A549 (cell line): Measurements from ENCODE around the gene GHR. TPM values are rescaled to one million over a fixed set of nuclear protein-coding genes. Genes with fewer than 3 reads are reported as not detected.

ENCODE experiments used
- ATAC-seq, 2 experiments: fragments of 200-7000 bp in 1 of 2; fragments of >200 bp in 1 of 2; cut with Nextera tagmentation in 1 of 2; cut with Tn5 transposase in 1 of 2; 3 replicates each; pipeline versions ENCODE4 v1.8.0 to v1.9.1; 2018 to 2020; ENCODE audit warnings: mild to moderate bottlenecking in 1 of 2, moderate library complexity in 1 of 2
- CTCF ChIA-PET: fragments of 300-600 bp; sonication (Branson Sonifier 250); formaldehyde crosslinking; extraction: SDS; loops from one replicate; lab custom pipeline; 2021; ENCODE audit warnings: antibody characterized with exemption, inconsistent platforms; lab: Yijun Ruan, JAX
- POLR2A ChIA-PET: fragments of 350-600 bp; formaldehyde crosslinking; extraction: SDS; loops from one replicate; lab custom pipeline; 2021; ENCODE audit warnings: antibody characterized with exemption, inconsistent platforms; lab: Yijun Ruan, JAX
- DNase-seq, 2 experiments: peaks; one replicate each; pipeline versions ENCODE4 v3.0.0 to v3.0.0-alpha.2; 2011 to 2016; ENCODE audit warnings: low read depth in 1 of 2, low spot score in 1 of 2
- FAIRE-seq: peaks from 2 replicates; lab custom pipeline; 2011; peaks lifted over from hg19 to GRCh38; lab: Jason Lieb, UNC
- H3K27ac ChIP-seq, 2 experiments: fragments of >200 bp; sonication (Bioruptor Twin); formaldehyde crosslinking; 3 replicates each; pipeline ENCODE4 v1.5.1; 2016 to 2017
- H3K4me1 ChIP-seq: fragments of >200 bp; sonication (Bioruptor Twin); formaldehyde crosslinking; 3 replicates; pipeline ENCODE4 v1.6.1; 2016
- H3K4me2 ChIP-seq: fragments of >200 bp; sonication (Bioruptor Twin); formaldehyde crosslinking; 3 replicates; pipeline ENCODE4 v1.6.1; 2016
- H3K4me3 ChIP-seq: fragments of >200 bp; sonication (Bioruptor Twin); formaldehyde crosslinking; 3 replicates; pipeline ENCODE4 v1.5.1; 2016
- H3K9me3 ChIP-seq: fragments of >200 bp; sonication (Bioruptor Twin); formaldehyde crosslinking; 3 replicates; pipeline ENCODE4 v1.6.1; 2016
- ATOH8 ChIP-seq: fragments of 250-450 bp; sonication (Bioruptor Pico); IDR thresholded peaks from 2 replicates; pipeline ENCODE4 v1.5.0; 2020; ENCODE audit warnings: low read depth, mild to moderate bottlenecking, moderate library complexity
- BHLHE40 ChIP-seq: IDR thresholded peaks from 2 replicates; pipeline ENCODE4 v1.6.1; 2012; ENCODE audit warnings: low read depth, low read length, inconsistent platforms
- CHD4 ChIP-seq: fragments of 200-600 bp; sonication (generic); IDR thresholded peaks from 2 replicates; pipeline ENCODE4 v1.6.1; 2016; ENCODE audit warnings: antibody characterized with exemption, mild to moderate bottlenecking, borderline replicate concordance
- EHF ChIP-seq: fragments of 250-450 bp; sonication (Bioruptor Pico); IDR thresholded peaks from 2 replicates; pipeline ENCODE4 v1.5.0; 2020; ENCODE audit warnings: mild to moderate bottlenecking
- EHMT2 ChIP-seq: fragments of 200-600 bp; sonication (generic); IDR thresholded peaks from 2 replicates; pipeline ENCODE4 v1.6.1; 2016; ENCODE audit warnings: antibody characterized with exemption, low read depth, mild to moderate bottlenecking, moderate library complexity
- ELK1 ChIP-seq: fragments of 150-350 bp; IDR thresholded peaks from 2 replicates; pipeline ENCODE4 v1.6.1; 2014; ENCODE audit warnings: low read depth, mild to moderate bottlenecking, low read length
- FOSB ChIP-seq: fragments of 250-450 bp; sonication (Bioruptor Pico); IDR thresholded peaks from 2 replicates; pipeline ENCODE4 v1.5.0; 2020; ENCODE audit warnings: mild to moderate bottlenecking, moderate library complexity
- FOSL2 ChIP-seq, 2 experiments: fragments of 450-650 bp in 1 of 2; fragments of >200 bp in 1 of 2; sonication (Bioruptor Twin) in 1 of 2; formaldehyde crosslinking; IDR thresholded peaks; 2 replicates each; pipeline versions ENCODE4 v1.5.0 to v1.6.1; 2016 to 2020; ENCODE audit warnings: mild to moderate bottlenecking in 1 of 2, moderate library complexity in 1 of 2
- GATA3 ChIP-seq: IDR thresholded peaks from 2 replicates; pipeline ENCODE4 v1.6.1; 2012; ENCODE audit warnings: borderline replicate concordance
- HOXA7 ChIP-seq: fragments of 250-450 bp; sonication (Bioruptor Pico); IDR thresholded peaks from 2 replicates; pipeline ENCODE4 v1.5.0; 2020; ENCODE audit warnings: mild to moderate bottlenecking, moderate library complexity
- HOXB13 ChIP-seq: fragments of 250-450 bp; sonication (Bioruptor Pico); IDR thresholded peaks from 2 replicates; pipeline ENCODE4 v1.5.0; 2020; ENCODE audit warnings: low read depth, mild to moderate bottlenecking, moderate library complexity
- KDM1A ChIP-seq: fragments of 200-600 bp; sonication (generic); IDR thresholded peaks from 2 replicates; pipeline ENCODE4 v1.6.1; 2016; ENCODE audit warnings: low read depth, mild to moderate bottlenecking
- MAX ChIP-seq: IDR thresholded peaks from 2 replicates; pipeline ENCODE4 v1.6.1; 2012
- MAZ ChIP-seq: fragments of 150-350 bp; IDR thresholded peaks from 2 replicates; pipeline ENCODE4 v1.6.1; 2014; ENCODE audit warnings: antibody characterized with exemption, low read depth, low read length, borderline replicate concordance
- MYC ChIP-seq: IDR thresholded peaks from 2 replicates; pipeline ENCODE4 v1.6.1; 2012; ENCODE audit warnings: mild to moderate bottlenecking, inconsistent platforms, low read length, improper control_type of control experiment, borderline replicate concordance
- PBX3 ChIP-seq: IDR thresholded peaks from 2 replicates; pipeline ENCODE4 v1.6.1; 2012
- PHF8 ChIP-seq: fragments of 200-600 bp; sonication (generic); IDR thresholded peaks from 2 replicates; pipeline ENCODE4 v1.6.1; 2016; ENCODE audit warnings: low read depth, mild to moderate bottlenecking, antibody characterized with exemption, moderate library complexity, borderline replicate concordance
- POLR2A ChIP-seq: IDR thresholded peaks from 2 replicates; pipeline ENCODE4 v1.6.1; 2012; ENCODE audit warnings: mild to moderate bottlenecking, low read length
- RAD21 ChIP-seq, 2 experiments: fragments of >200 bp in 1 of 2; sonication (Bioruptor Twin) in 1 of 2; formaldehyde crosslinking in 1 of 2; IDR thresholded peaks in 1 of 2; conservative IDR thresholded peaks in 1 of 2; 2 replicates in 1 of 2; 3 replicates in 1 of 2; pipeline ENCODE4 v1.6.1; 2012 to 2018; ENCODE audit warnings: inconsistent platforms in 1 of 2
- RARB ChIP-seq: fragments of 250-450 bp; sonication (Bioruptor Pico); IDR thresholded peaks from 2 replicates; pipeline ENCODE4 v1.8.0; 2021; ENCODE audit warnings: mild to moderate bottlenecking, moderate library complexity
- RFX5 ChIP-seq: fragments of 450-650 bp; IDR thresholded peaks from 2 replicates; pipeline ENCODE4 v1.7.1; 2014; ENCODE audit warnings: antibody characterized with exemption, mild to moderate bottlenecking, moderate library complexity
- RNF2 ChIP-seq: fragments of 200-600 bp; sonication (generic); IDR thresholded peaks from 2 replicates; pipeline ENCODE4 v1.6.1; 2016; ENCODE audit warnings: low read depth, mild to moderate bottlenecking, antibody characterized with exemption, moderate library complexity, borderline replicate concordance
- SREBF2 ChIP-seq: fragments of 450-650 bp; IDR thresholded peaks from 2 replicates; pipeline ENCODE4 v1.6.1; 2014; ENCODE audit warnings: mild to moderate bottlenecking, moderate library complexity
- TFCP2L1 ChIP-seq: fragments of 250-450 bp; sonication (Bioruptor Pico); IDR thresholded peaks from 2 replicates; pipeline ENCODE4 v1.5.0; 2021; ENCODE audit warnings: mild to moderate bottlenecking
- ZFP36 ChIP-seq: fragments of 450-650 bp; IDR thresholded peaks from 2 replicates; pipeline ENCODE4 v1.6.1; 2014; ENCODE audit warnings: borderline replicate concordance; ENCODE audit not compliant: partially characterized antibody
- ZNF302 ChIP-seq: fragments of 250-450 bp; sonication (Bioruptor Pico); IDR thresholded peaks from 2 replicates; pipeline ENCODE4 v1.9.0; 2021; ENCODE audit warnings: inconsistent platforms, mild to moderate bottlenecking, moderate library complexity
- WGBS: methylation state at CpG from one replicate; pipeline ENCODE4 v1.1.6; 2017; ENCODE audit errors: missing lambda C conversion rate; 5-methylcytosine and 5-hydroxymethylcytosine counted together
- polyA plus RNA-seq, 4 experiments: library from polyadenylated mRNA; depleted of rRNA in 3 of 4; stranded (reverse); fragments of >200 nt; fragmentation: RNase III in 1 of 4; extraction: RNeasy Plus Mini Kit Qiagen cat#74134 plus additional on column Dnase treatment in 1 of 4; gene quantifications; 2 replicates in 3 of 4; 3 replicates in 1 of 4; pipeline ENCODE4 v1.2.3, GENCODE V29; 2011 to 2017
- TF ChIP-seq, protein P1 (sequence below): fragments of 200-600 bp; sonication (generic); IDR thresholded peaks from 2 replicates; pipeline ENCODE4 v1.6.1; 2016; ENCODE audit warnings: antibody characterized with exemption, mild to moderate bottlenecking, moderate library complexity

Gene GHR
- polyA plus RNA-seq, 2 of the 4 experiments (the other 2 are of a cell fraction): 0.05 TPM; not detected in 1

DNA sequence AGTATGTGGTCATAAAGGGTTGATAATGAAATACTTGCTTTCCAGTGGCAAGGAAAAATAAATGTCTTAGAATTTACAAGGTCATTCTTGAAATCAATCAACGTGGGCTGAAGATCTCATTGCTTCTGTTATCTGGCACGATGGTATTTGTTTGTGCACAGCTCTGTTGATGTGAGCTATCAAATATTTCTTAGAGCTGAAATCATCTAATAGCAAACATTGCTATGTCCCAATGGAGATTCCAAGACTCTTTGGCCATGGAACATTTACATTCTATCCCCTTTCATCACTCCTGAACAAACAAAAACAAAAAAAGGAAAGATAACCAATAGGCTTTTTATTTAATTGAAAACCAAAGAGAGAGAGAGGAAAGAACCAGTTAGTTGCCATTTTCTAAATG is 221.9 kb downstream of the GHR start (continued):
- TF ChIP-seq RFX5 (no peak), MAZ (no peak), RAD21 (conservative IDR thresholded peaks at IDR 0.05 in 1 of 2, IDR thresholded peaks at IDR 0.05 in 1 of 2) (no peak)

GRCh38 chr5:42648036-42648435 is 224.8 kb downstream of the GHR start:
- no peak for ATAC-seq
- POLR2A ChIA-PET: no interaction called here

DNA sequence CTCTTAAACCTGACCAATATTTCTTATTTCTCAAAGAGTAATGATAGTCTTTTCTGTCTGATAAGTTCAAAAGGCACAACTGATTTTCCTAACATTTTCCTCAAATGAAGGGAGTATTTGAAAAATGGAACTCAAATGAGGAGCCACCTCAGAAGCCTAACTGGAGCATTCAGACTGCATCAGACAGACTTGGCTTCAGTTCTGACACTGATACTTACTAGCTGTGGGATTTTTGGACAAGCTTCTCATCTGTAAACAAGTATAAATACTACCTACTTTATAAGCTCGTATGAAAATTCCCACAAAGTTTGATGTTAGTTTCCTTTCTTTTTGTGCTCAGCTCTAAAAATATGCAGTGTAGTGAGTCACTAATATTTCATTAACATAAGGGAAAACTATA is 225.7 kb downstream of the GHR start:
- FAIRE-seq: no peak
- no peak for TF ChIP-seq PHF8
- no peak for TF ChIP-seq HOXB13 (CRISPR knock-in tag)
- no peak for TF ChIP-seq TFCP2L1 (CRISPR knock-in tag)
- no peak for TF ChIP-seq EHF (CRISPR knock-in tag)
- no peak for TF ChIP-seq HOXA7 (CRISPR knock-in tag)
- TF ChIP-seq PBX3: no peak
- no peak for TF ChIP-seq KDM1A
- TF ChIP-seq EHMT2: no peak
- TF ChIP-seq CHD4: no peak
- no peak for TF ChIP-seq ZNF302 (CRISPR knock-in tag)
- TF ChIP-seq, all 56 proteins: peak for 0
- Histone ChIP-seq H3K4me1 (no peaks in the 10 kb centered on the region), H3K4me3 (no peak overlapping the region), H3K4me2 (no peak overlapping the region), H3K27ac (no peak overlapping the region), H3K9me3 (no peaks in the 10 kb centered on the region)
- 5% methylated on average over 1 of the region's 1 CpG for WGBS
- ChIA-PET POLR2A (no interaction called here), CTCF (interaction anchor here (0.8 kb wide), 1 partner anchor 119 kb away, joined by 3 read pairs; no protein-coding TSS in a partner anchor)
- DNase-seq (no peak), ATAC-seq (no peak)

More at GRCh38 chr5:42648036-42648435, 224.8 kb downstream of the GHR start:
- Histone ChIP-seq H3K27ac (no peak overlapping the region), H3K4me2 (no peak overlapping the region), H3K4me3 (no peak overlapping the region), H3K9me3 (no peaks in the 10 kb centered on the region), H3K4me1 (no peaks in the 10 kb centered on the region)
- CTCF ChIA-PET: interaction anchor here (0.8 kb wide), 1 partner anchor 119 kb away, joined by 3 read pairs; no protein-coding TSS in a partner anchor
- 4% methylated on average over 3 of the region's 3 CpGs for WGBS
- no peak for TF ChIP-seq RNF2
- TF ChIP-seq, protein P1, sequence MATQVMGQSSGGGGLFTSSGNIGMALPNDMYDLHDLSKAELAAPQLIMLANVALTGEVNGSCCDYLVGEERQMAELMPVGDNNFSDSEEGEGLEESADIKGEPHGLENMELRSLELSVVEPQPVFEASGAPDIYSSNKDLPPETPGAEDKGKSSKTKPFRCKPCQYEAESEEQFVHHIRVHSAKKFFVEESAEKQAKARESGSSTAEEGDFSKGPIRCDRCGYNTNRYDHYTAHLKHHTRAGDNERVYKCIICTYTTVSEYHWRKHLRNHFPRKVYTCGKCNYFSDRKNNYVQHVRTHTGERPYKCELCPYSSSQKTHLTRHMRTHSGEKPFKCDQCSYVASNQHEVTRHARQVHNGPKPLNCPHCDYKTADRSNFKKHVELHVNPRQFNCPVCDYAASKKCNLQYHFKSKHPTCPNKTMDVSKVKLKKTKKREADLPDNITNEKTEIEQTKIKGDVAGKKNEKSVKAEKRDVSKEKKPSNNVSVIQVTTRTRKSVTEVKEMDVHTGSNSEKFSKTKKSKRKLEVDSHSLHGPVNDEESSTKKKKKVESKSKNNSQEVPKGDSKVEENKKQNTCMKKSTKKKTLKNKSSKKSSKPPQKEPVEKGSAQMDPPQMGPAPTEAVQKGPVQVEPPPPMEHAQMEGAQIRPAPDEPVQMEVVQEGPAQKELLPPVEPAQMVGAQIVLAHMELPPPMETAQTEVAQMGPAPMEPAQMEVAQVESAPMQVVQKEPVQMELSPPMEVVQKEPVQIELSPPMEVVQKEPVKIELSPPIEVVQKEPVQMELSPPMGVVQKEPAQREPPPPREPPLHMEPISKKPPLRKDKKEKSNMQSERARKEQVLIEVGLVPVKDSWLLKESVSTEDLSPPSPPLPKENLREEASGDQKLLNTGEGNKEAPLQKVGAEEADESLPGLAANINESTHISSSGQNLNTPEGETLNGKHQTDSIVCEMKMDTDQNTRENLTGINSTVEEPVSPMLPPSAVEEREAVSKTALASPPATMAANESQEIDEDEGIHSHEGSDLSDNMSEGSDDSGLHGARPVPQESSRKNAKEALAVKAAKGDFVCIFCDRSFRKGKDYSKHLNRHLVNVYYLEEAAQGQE: no peak
- no peak for TF ChIP-seq EHF (CRISPR knock-in tag)
- no peak for TF ChIP-seq ATOH8
- TF ChIP-seq MYC: no peak
- TF ChIP-seq MAX: no peak
- TF ChIP-seq RARB (CRISPR knock-in tag): no peak
- TF ChIP-seq ZFP36: no peak
- no peak for TF ChIP-seq BHLHE40
- TF ChIP-seq SREBF2: no peak
- no peak for TF ChIP-seq RFX5
- no peak for TF ChIP-seq POLR2A
- TF ChIP-seq FOSL2 (IDR thresholded peaks at IDR 0.05): no peak
- no peak for TF ChIP-seq FOSL2 (CRISPR knock-in tag; IDR thresholded peaks at IDR 0.05)
- TF ChIP-seq KDM1A: no peak
- TF ChIP-seq ELK1: no peak
- no peak for TF ChIP-seq FOSB (CRISPR knock-in tag)
- no peak for TF ChIP-seq GATA3
- DNase-seq: no peak
- no peak for FAIRE-seq
